ENCODE data around the gene OR2V1.
"Not testable (repeated sequence)": the region's sequence is repeated elsewhere in the genome, so short reads cannot be mapped to it uniquely, and the experiment has no call there.

Gene OR2V1

GRCh38 chr5:181130832-181131496 lies at the start of gene OR2V1:
Gene OR2V1, minus strand, starts transcription at chr5:181131169. Its CDS starts 5,865 bp downstream, at chr5:181125304.
- no peak for DNase-seq

- not testable (repeated sequence) for DNase-seq
Observed at GRCh38 chr5:181177559-181177958, 46.6 kb upstream of the OR2V1 start.

GRCh38 chr5:181176254-181176952 lies 45.4 kb upstream of the OR2V1 start:
- no peak for DNase-seq

GRCh38 chr5:181173420-181174342 lies 42.7 kb upstream of the OR2V1 start:
- peak; percentile 85 for DNase-seq

GRCh38 chr5:181173027-181173419 lies 42.1 kb upstream of the OR2V1 start:
- DNase-seq, result no peak

DNA sequence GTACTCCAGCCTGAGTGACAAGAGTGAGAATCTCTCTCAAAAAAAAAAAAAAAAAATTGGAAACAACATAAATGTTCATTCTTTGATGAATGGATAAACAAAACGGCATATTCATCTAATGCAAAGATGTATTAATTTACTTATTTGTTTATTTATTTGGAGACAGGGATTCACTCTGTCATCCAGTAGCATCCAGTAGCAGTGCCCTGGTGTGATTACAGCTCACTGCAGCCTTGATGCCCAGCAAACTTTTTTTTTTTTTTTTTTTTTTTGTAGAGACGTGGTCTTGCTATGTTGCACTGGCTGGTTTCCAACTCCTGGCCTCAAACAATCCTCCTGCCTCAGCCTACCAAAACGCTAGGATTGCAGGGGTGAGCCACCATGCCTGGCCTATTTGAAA lies 40.8 kb upstream of the OR2V1 start:
- no peak for DNase-seq

GRCh38 chr5:181170996-181171395 lies 40.0 kb upstream of the OR2V1 start:
- no peak for DNase-seq

- DNase-seq, result no peak
Observed at GRCh38 chr5:181170237-181170825, 39.4 kb upstream of the OR2V1 start.

DNA sequence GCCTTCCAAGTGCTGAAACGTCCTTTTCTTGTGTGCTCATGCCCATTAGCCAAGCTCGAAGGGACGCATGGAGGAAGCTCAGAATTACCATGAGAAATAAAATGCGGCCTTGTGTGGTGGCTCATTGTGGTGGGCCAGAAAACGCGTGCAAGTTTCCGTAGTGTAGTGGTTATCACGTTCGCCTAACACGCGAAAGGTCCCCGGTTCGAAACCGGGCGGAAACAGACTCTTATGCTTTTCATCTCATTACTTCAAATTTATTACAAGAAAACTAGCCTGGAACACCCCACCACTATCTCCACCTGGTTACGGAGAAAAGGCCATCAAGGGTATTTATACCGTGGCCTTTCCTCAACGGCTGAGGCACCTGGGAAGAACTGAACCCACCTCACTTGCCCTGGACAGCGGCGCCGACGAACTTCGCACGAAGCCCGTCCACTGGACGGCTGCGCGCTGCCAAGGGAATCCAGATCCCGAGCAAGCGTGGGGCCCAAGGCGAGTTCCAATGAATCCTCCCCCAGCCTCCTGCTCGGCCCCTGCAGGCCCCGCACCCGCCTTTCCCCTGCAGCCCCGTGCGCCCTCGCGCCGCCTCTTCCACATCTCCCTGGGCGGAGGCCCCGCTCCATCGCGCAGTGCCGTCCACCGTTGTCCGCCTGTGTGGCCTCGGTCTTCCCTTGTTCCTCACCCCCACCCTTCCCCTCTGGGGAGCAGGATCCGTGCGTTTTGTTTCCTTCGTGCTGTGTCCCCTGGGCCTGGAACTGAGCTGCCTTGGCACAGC lies 38.7 kb upstream of the OR2V1 start:
- DNase-seq, result peak; percentile 83

- DNase-seq, result no peak
Observed at GRCh38 chr5:181168595-181169118, 37.7 kb upstream of the OR2V1 start.

DNA sequence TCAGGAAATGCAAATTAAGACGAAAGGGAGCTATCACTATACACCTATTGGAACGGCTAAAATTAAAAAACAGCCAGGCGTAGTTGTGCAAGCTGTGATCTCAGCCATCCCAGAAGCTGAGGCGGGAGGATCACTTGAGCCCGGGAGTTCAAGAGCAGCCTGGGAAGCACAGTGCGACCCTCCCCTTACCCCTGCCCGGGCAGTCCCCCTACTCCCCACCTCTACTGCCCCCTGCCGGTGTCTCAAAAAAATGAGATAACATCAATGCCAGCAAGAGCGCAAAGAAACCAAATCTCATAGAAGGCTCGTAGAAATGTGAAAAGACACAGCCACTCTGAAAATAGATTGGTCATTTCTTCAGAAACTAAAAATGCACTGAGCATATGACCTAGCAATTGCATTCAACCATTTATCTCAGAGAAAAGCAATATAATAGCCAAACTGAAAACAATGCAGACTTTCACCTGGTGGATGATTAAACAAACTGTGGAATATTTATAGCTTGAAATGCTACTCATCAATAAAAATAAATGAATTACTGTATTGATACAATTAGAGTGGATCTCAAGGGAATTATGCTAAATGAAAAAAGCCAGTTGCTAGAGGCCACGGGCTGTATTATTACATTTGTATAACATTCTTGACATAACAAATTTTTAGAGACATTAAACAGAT lies 37.0 kb upstream of the OR2V1 start:
- DNase-seq, result no peak

GRCh38 chr5:181166812-181167733 lies 36.1 kb upstream of the OR2V1 start:
- DNase-seq, result no peak

- peak; percentile 69 for DNase-seq
Observed at GRCh38 chr5:181164076-181164952, 33.3 kb upstream of the OR2V1 start.

DNA sequence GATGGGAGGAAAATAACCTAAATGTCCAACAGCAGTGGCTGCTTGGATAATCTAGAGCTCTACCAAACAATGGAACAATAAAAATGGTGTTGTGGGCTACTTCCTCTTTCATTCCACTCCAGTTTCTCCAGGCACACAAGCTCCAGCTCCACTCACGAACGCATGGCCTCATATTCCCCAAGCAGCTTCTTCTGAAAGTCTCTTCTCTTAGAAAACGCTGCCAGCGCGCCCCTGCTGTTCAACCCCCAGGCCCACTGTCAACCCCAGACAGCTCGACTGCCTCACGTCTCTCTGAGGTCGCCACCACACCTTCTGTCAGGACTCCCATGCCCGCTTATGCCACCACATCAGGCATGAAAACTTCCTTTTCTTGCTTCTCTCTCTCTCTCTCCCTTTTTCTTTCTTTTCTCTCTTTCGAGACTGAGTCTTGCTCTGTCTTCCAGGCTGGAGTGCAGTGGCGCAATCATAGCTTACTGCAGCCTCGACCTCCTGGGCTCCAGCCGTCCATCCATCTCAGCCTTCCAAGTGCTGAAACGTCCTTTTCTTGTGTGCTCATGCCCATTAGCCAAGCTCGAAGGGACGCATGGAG lies 32.6 kb upstream of the OR2V1 start:
- DNase-seq, result no peak

- DNase-seq, result no peak
Observed at GRCh38 chr5:181161534-181162175, 30.7 kb upstream of the OR2V1 start.

DNA sequence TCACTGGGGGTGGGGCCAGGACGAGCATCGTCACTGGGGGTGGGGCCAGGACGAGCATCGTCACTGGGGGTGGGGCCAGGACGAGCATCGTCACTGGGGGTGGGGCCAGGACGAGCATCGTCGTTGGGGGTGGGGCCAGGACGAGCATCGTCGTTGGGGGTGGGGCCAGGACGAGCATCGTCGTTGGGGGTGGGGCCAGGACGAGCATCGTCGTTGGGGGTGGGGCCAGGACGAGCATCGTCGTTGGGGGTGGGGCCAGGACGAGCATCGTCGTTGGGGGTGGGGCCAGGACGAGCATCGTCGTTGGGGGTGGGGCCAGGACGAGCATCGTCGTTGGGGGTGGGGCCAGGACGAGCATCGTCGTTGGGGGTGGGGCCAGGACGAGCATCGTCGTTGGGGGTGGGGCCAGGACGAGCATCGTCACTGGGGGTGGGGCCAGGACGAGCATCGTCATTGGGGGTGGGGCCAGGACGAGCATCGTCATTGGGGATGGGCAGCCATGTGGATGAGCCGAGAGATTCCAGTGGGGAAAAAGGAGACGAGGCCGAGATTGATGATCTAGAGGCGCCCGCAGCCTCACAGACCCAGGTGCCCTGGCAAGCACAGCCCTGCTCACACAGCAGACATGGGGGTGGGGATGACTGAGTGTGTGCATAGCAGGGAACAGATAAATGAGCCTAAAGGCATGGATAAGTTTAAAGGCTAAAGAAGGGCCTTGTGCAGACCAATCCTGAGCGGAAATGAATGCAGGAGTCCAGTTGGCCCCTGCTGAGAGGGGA lies 30.0 kb upstream of the OR2V1 start:
- DNase-seq, result peak; percentile 75

GRCh38 chr5:181160152-181160754 lies 29.3 kb upstream of the OR2V1 start:
- peak; percentile 63 for DNase-seq

Data from fibroblast of skin of right biceps (primary cell).